ENCODE measurements around the gene CFAP157. TPM values are rescaled to one million over a fixed set of nuclear protein-coding genes. Genes with fewer than 3 reads are reported as not detected.

The CFAP157 gene
- total RNA-seq, result not detected in 2 replicates

- H3K27ac Mint-ChIP-seq, result no peak within 1 kb of the TSS
- intact Hi-C loops (cut with micrococcal nuclease), result no loop called here
These were observed at the start of gene CFAP157 for GRCh38 chr9:127706836-127707241. Gene CFAP157, plus strand, starts transcription at chr9:127706988. Its CDS starts 44 bp downstream, at chr9:127707032.

GRCh38 chr9:127658428-127658827, 48.4 kb upstream of the CFAP157 start:
- Mint-ChIP-seq H3K4me1 (no peaks in the 10 kb centered on the region), H3K27ac (no peak overlapping the region), H3K27me3 (no peaks in the 10 kb centered on the region), H3K9me3 (no peaks in the 10 kb centered on the region), H3K36me3 (ENCODE audit: low read depth) (peaks cover 1% of the 10 kb centered on the region), H3K4me3 (no peak overlapping the region)
- DNase-seq, result no peak
- intact Hi-C loops (cut with micrococcal nuclease), result no loop called here

More at GRCh38 chr9:127706836-127707241, at the start of gene CFAP157:
- Mint-ChIP-seq H3K4me3 (no peak within 1 kb of the TSS), H3K4me1 (peaks cover 17% of the 10 kb centered on the region), H3K9me3 (no peaks in the 10 kb centered on the region), H3K27me3 (no peaks in the 10 kb centered on the region), H3K36me3 (ENCODE audit: low read depth) (no peaks in the 10 kb centered on the region)
- DNase-seq, result no peak

- intact Hi-C loops (cut with micrococcal nuclease), result no loop called here
- H3K4me1 Mint-ChIP-seq, result no peaks in the 10 kb centered on the region
- H3K27ac Mint-ChIP-seq, result no peak overlapping the region
- H3K9me3 Mint-ChIP-seq, result no peaks in the 10 kb centered on the region
- no peaks in the 10 kb centered on the region for H3K27me3 Mint-ChIP-seq
- H3K4me3 Mint-ChIP-seq, result no peak overlapping the region
- no peak for DNase-seq
- H3K36me3 Mint-ChIP-seq (ENCODE audit: low read depth), result peaks cover 4% of the 10 kb centered on the region
These were observed 45.7 kb upstream of the CFAP157 start for GRCh38 chr9:127660886-127661741.

- Mint-ChIP-seq H3K36me3 (ENCODE audit: low read depth) (peaks cover 4% of the 10 kb centered on the region), H3K9me3 (no peaks in the 10 kb centered on the region), H3K4me1 (no peaks in the 10 kb centered on the region), H3K27me3 (no peaks in the 10 kb centered on the region), H3K27ac (no peak overlapping the region), H3K4me3 (no peak overlapping the region)
- intact Hi-C loops (cut with micrococcal nuclease), result no loop called here
- DNase-seq, result no peak
These were observed 44.2 kb upstream of the CFAP157 start for GRCh38 chr9:127662617-127663016.

GRCh38 chr9:127664324-127664677, 42.5 kb upstream of the CFAP157 start:
- Mint-ChIP-seq H3K36me3 (ENCODE audit: low read depth) (peaks cover 4% of the 10 kb centered on the region), H3K4me3 (no peak overlapping the region), H3K27me3 (no peaks in the 10 kb centered on the region), H3K27ac (no peak overlapping the region), H3K4me1 (no peaks in the 10 kb centered on the region), H3K9me3 (no peaks in the 10 kb centered on the region)
- intact Hi-C loops (cut with micrococcal nuclease), result no loop called here
- no peak for DNase-seq

GRCh38 chr9:127664678-127665507, 41.9 kb upstream of the CFAP157 start:
- no peaks in the 10 kb centered on the region for H3K9me3 Mint-ChIP-seq
- H3K36me3 Mint-ChIP-seq (ENCODE audit: low read depth), result peaks cover 2% of the 10 kb centered on the region
- H3K4me3 Mint-ChIP-seq, result no peak overlapping the region
- no peak for DNase-seq
- no peaks in the 10 kb centered on the region for H3K27me3 Mint-ChIP-seq
- H3K27ac Mint-ChIP-seq, result no peak overlapping the region
- intact Hi-C loops (cut with micrococcal nuclease), result no loop called here
- H3K4me1 Mint-ChIP-seq, result no peaks in the 10 kb centered on the region

GRCh38 chr9:127667127-127667844, 39.5 kb upstream of the CFAP157 start:
- Mint-ChIP-seq H3K4me1 (no peaks in the 10 kb centered on the region), H3K4me3 (no peak overlapping the region), H3K27ac (no peak overlapping the region), H3K27me3 (no peaks in the 10 kb centered on the region), H3K9me3 (no peaks in the 10 kb centered on the region), H3K36me3 (ENCODE audit: low read depth) (peaks cover 2% of the 10 kb centered on the region)
- intact Hi-C loops (cut with micrococcal nuclease), result no loop called here
- DNase-seq, result no peak

- intact Hi-C loops (cut with micrococcal nuclease), result no loop called here
- H3K4me1 Mint-ChIP-seq, result no peaks in the 10 kb centered on the region
- H3K9me3 Mint-ChIP-seq, result no peaks in the 10 kb centered on the region
- H3K36me3 Mint-ChIP-seq (ENCODE audit: low read depth), result peaks cover 2% of the 10 kb centered on the region
- H3K4me3 Mint-ChIP-seq, result no peak overlapping the region
- H3K27ac Mint-ChIP-seq, result no peak overlapping the region
- H3K27me3 Mint-ChIP-seq, result no peaks in the 10 kb centered on the region
- DNase-seq, result no peak
These were observed 38.9 kb upstream of the CFAP157 start for GRCh38 chr9:127667906-127668305.

GRCh38 chr9:127673234-127673633, 33.6 kb upstream of the CFAP157 start:
- H3K27ac Mint-ChIP-seq, result no peak overlapping the region
- no peak overlapping the region for H3K4me3 Mint-ChIP-seq
- no peak for DNase-seq
- no peaks in the 10 kb centered on the region for H3K27me3 Mint-ChIP-seq
- no peaks in the 10 kb centered on the region for H3K9me3 Mint-ChIP-seq
- intact Hi-C loops (cut with micrococcal nuclease), result no loop called here
- no peaks in the 10 kb centered on the region for H3K4me1 Mint-ChIP-seq
- no peaks in the 10 kb centered on the region for H3K36me3 Mint-ChIP-seq (ENCODE audit: low read depth)

- Mint-ChIP-seq H3K27ac (no peak overlapping the region), H3K27me3 (no peaks in the 10 kb centered on the region), H3K9me3 (no peaks in the 10 kb centered on the region), H3K4me1 (no peaks in the 10 kb centered on the region), H3K4me3 (no peak overlapping the region), H3K36me3 (ENCODE audit: low read depth) (peaks cover 2% of the 10 kb centered on the region)
- intact Hi-C loops (cut with micrococcal nuclease), result no loop called here
- DNase-seq, result no peak
These were observed 30.1 kb upstream of the CFAP157 start for GRCh38 chr9:127676638-127677037.

GRCh38 chr9:127679506-127679905, 27.3 kb upstream of the CFAP157 start:
- Mint-ChIP-seq H3K27ac (no peak overlapping the region), H3K27me3 (no peaks in the 10 kb centered on the region), H3K9me3 (no peaks in the 10 kb centered on the region), H3K4me1 (no peaks in the 10 kb centered on the region), H3K36me3 (ENCODE audit: low read depth) (peaks cover 2% of the 10 kb centered on the region), H3K4me3 (no peak overlapping the region)
- intact Hi-C loops (cut with micrococcal nuclease), result no loop called here
- DNase-seq, result no peak

GRCh38 chr9:127680226-127680625, 26.6 kb upstream of the CFAP157 start:
- Mint-ChIP-seq H3K9me3 (no peaks in the 10 kb centered on the region), H3K27me3 (no peaks in the 10 kb centered on the region), H3K4me1 (no peaks in the 10 kb centered on the region), H3K36me3 (ENCODE audit: low read depth) (peaks cover 2% of the 10 kb centered on the region), H3K27ac (no peak overlapping the region), H3K4me3 (no peak overlapping the region)
- intact Hi-C loops (cut with micrococcal nuclease), result no loop called here
- DNase-seq, result no peak

- Mint-ChIP-seq H3K27me3 (no peaks in the 10 kb centered on the region), H3K9me3 (no peaks in the 10 kb centered on the region)
- no peak for DNase-seq
These were observed 25.9 kb upstream of the CFAP157 start for GRCh38 chr9:127680846-127681245.

More at GRCh38 chr9:127680846-127681245, 25.9 kb upstream of the CFAP157 start:
- H3K36me3 Mint-ChIP-seq (ENCODE audit: low read depth), result peaks cover 2% of the 10 kb centered on the region
- H3K4me3 Mint-ChIP-seq, result no peak overlapping the region
- intact Hi-C loops (cut with micrococcal nuclease), result no loop called here
- H3K27ac Mint-ChIP-seq, result no peak overlapping the region
- H3K4me1 Mint-ChIP-seq, result no peaks in the 10 kb centered on the region
